Dendritic cell treated with granulocyte-macrophage colony-stimulating factor and Interleukin-4, amounts not matched to agents 40 ng/mL and 50 ng/mL, for 4 days (primary cell): ENCODE measurements around the gene PRKAG3.

ENCODE experiments used
- H3K27ac Mint-ChIP-seq: one replicate; pipeline ENCODE4 v1.8.0; 2022; ENCODE audit warnings: mild to moderate bottlenecking, mixed read lengths
- H3K27me3 Mint-ChIP-seq: one replicate; pipeline ENCODE4 v1.8.0; 2022; ENCODE audit warnings: mild to moderate bottlenecking, mixed read lengths
- H3K36me3 Mint-ChIP-seq: one replicate; pipeline ENCODE4 v1.8.0; 2022; ENCODE audit warnings: low read depth, mixed read lengths
- H3K4me1 Mint-ChIP-seq: one replicate; pipeline ENCODE4 v1.8.0; 2022; ENCODE audit warnings: low read depth, mixed read lengths
- H3K4me3 Mint-ChIP-seq: one replicate; pipeline ENCODE4 v1.8.0; 2022; ENCODE audit warnings: mild to moderate bottlenecking, moderate library complexity, mixed read lengths
- H3K9me3 Mint-ChIP-seq: one replicate; pipeline ENCODE4 v1.8.0; 2022; ENCODE audit warnings: mixed read lengths
- intact Hi-C: fragments of 100-400 bp; cut with micrococcal nuclease; formaldehyde crosslinking; loops from one replicate; pipeline ENCODE4 v1.15.0; 2022

The PRKAG3 gene

DNA sequence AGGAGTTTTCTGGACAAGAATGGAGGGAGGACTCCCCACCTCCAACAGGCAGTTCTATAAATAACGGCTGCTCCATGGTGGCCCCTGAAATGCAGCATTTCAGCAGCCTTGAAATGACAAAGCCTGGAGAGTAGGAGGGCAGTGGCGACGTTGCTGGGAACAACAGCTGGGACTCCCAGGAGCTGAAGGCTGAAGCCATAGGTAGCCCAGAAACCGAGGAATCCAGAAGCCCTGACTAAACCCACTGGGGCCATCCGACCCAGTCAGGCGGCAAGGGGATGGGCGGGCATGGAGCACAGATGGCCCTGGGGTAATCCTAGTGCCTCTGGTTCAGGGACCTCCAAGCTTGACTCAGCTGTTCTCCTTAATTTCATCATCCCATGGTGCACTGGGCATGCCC, 9.0 kb downstream of the PRKAG3 start:
- Mint-ChIP-seq H3K27ac (no peak overlapping the region), H3K27me3 (peaks cover 26% of the 10 kb centered on the region), H3K4me3 (no peak overlapping the region), H3K36me3 (peaks cover 5% of the 10 kb centered on the region), H3K4me1 (peaks cover 59% of the 10 kb centered on the region), H3K9me3 (no peaks in the 10 kb centered on the region)
- intact Hi-C loops, result no loop called here

DNA sequence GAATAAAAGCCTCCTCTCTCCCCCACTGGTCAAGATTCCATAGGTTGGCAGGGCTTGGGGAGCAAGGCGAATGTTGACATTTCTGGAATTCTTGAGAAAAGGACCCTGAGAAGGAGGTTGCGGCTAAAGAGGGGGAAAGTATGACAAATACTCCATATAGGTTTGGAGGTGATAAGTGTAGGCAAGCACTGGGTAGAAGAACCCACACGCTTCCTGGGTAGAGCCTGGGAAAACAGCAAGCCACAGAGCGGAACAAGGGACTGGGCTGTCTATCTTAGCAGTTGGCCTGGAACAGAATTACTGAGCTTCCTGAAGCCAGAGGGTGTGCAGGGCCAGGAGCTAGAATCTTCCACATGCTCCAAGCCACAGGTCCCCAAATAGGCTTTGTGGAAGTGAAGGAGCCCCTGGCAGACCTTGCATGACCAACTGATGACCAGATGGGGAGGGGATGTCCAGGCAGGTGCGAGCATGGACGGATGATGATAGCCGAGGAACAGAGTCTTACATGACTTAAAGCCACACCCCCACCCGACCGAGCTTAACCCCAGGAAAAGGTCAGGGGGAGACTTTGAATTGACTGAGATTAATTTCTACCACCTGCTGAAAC, 9.9 kb downstream of the PRKAG3 start:
- H3K36me3 Mint-ChIP-seq, result peaks cover 9% of the 10 kb centered on the region
- intact Hi-C loops, result no loop called here
- peaks cover 61% of the 10 kb centered on the region for H3K4me1 Mint-ChIP-seq
- H3K9me3 Mint-ChIP-seq, result no peaks in the 10 kb centered on the region
- H3K4me3 Mint-ChIP-seq, result no peak overlapping the region
- no peak overlapping the region for H3K27ac Mint-ChIP-seq
- peaks cover 17% of the 10 kb centered on the region for H3K27me3 Mint-ChIP-seq

DNA sequence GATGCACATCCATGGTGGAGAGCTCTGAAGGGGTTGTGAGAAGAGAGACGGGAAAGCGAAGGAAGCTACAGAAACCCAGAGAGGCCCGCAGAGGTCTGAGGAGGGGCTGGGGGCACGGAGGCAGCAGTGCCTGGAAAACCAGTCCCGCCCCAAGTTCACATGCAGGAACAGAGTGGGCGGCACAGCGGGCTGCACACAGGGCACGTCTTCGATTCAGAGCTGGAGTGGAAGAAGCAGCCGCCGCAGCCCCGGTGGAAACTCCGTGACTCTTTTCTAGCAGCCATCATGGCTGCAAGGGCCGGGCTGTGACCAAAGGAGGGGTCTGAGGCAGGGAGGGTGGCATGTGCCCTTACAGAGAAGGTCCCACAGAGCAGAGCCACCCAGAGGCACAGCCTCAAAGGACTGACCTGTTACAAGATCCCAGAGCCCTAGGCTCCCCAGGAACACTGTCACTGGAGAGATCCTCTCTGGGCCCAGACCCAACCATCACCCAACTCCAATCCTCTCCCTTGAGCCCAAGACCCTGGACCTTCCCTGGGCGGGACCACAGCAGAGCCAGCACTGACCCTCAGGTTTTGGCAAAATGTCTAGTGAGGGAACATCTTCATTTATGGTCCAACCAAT, 10.7 kb downstream of the PRKAG3 start:
- intact Hi-C loops, result no loop called here
- peak overlapping the region; percentile 49 for H3K27ac Mint-ChIP-seq
- no peaks in the 10 kb centered on the region for H3K9me3 Mint-ChIP-seq
- H3K27me3 Mint-ChIP-seq, result peaks cover 19% of the 10 kb centered on the region
- H3K4me1 Mint-ChIP-seq, result peaks cover 60% of the 10 kb centered on the region
- peaks cover 13% of the 10 kb centered on the region for H3K36me3 Mint-ChIP-seq
- H3K4me3 Mint-ChIP-seq, result no peak overlapping the region

- Mint-ChIP-seq H3K4me1 (peaks cover 64% of the 10 kb centered on the region), H3K36me3 (peaks cover 28% of the 10 kb centered on the region), H3K4me3 (no peak overlapping the region), H3K9me3 (no peaks in the 10 kb centered on the region), H3K27ac (peak overlapping the region; percentile 34), H3K27me3 (peaks cover 27% of the 10 kb centered on the region)
- intact Hi-C loops, result no loop called here
Measured at GRCh38 chr2:218819093-218819492, 12.5 kb downstream of the PRKAG3 start.

- Mint-ChIP-seq H3K27me3 (peaks cover 26% of the 10 kb centered on the region), H3K4me1 (peaks cover 61% of the 10 kb centered on the region), H3K4me3 (no peak overlapping the region), H3K9me3 (no peaks in the 10 kb centered on the region), H3K27ac (peak overlapping the region; percentile 4), H3K36me3 (peaks cover 42% of the 10 kb centered on the region)
- intact Hi-C loops, result no loop called here
Measured at GRCh38 chr2:218816561-218817011, 15.0 kb downstream of the PRKAG3 start.

DNA sequence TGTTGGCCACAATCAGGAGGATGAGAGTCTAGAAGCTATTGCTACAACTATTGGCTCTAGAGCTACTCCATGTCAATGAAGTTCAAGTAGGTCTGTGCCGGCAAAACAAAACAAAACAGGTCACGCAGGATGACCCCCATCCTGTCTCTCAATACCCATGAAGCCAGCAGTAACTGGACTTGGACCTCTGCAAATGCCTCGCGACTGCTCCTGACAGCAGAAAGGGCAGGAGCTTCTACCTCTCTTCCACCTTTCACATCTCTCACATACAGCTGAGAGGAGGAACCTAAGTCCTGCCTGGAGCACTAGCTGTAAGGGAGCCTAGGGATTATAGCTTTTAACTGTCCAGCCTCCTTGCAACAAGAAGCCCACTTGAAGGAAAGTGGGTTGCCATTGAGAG, 16.0 kb downstream of the PRKAG3 start:
- intact Hi-C loops, result no loop called here
- peaks cover 58% of the 10 kb centered on the region for H3K4me1 Mint-ChIP-seq
- H3K27ac Mint-ChIP-seq, result no peak overlapping the region
- H3K9me3 Mint-ChIP-seq, result no peaks in the 10 kb centered on the region
- H3K36me3 Mint-ChIP-seq, result peaks cover 42% of the 10 kb centered on the region
- H3K27me3 Mint-ChIP-seq, result peaks cover 22% of the 10 kb centered on the region
- no peak overlapping the region for H3K4me3 Mint-ChIP-seq

DNA sequence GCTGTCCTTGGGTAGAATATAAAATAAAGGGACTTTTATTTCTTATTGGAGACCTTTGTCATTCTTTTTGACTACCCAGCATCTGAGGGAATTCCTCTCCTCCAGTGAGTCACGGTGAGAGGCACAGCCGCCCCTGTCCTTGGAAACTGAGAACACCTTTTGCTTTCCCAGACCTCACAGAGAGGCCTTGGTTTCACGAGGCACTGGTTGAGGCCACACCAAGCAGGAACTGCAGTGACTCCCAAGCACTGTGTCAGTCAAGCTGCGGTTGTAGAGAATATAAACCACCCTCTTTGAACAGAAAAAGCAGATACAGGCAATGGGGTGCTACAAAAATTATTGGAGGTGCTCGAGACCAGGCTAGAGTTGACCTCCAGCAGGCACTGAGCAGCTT, 16.4 kb downstream of the PRKAG3 start:
- Mint-ChIP-seq H3K27me3 (peaks cover 22% of the 10 kb centered on the region), H3K4me1 (peaks cover 54% of the 10 kb centered on the region), H3K27ac (no peak overlapping the region), H3K36me3 (peaks cover 42% of the 10 kb centered on the region), H3K4me3 (no peak overlapping the region), H3K9me3 (no peaks in the 10 kb centered on the region)
- intact Hi-C loops, result no loop called here

GRCh38 chr2:218814540-218815243, 16.9 kb downstream of the PRKAG3 start:
- Mint-ChIP-seq H3K27ac (no peak overlapping the region), H3K9me3 (no peaks in the 10 kb centered on the region), H3K27me3 (peaks cover 22% of the 10 kb centered on the region), H3K4me3 (no peak overlapping the region), H3K36me3 (peaks cover 42% of the 10 kb centered on the region), H3K4me1 (peaks cover 51% of the 10 kb centered on the region)
- intact Hi-C loops, result no loop called here

- Mint-ChIP-seq H3K9me3 (no peaks in the 10 kb centered on the region), H3K27me3 (peaks cover 22% of the 10 kb centered on the region), H3K27ac (no peak overlapping the region), H3K4me3 (no peak overlapping the region), H3K36me3 (peaks cover 42% of the 10 kb centered on the region), H3K4me1 (peaks cover 44% of the 10 kb centered on the region)
- intact Hi-C loops, result no loop called here
Measured at GRCh38 chr2:218813771-218814460, 17.7 kb downstream of the PRKAG3 start.

GRCh38 chr2:218812861-218813260, 18.7 kb downstream of the PRKAG3 start:
- no peak overlapping the region for H3K27ac Mint-ChIP-seq
- H3K4me1 Mint-ChIP-seq, result peaks cover 37% of the 10 kb centered on the region
- intact Hi-C loops, result no loop called here
- peaks cover 40% of the 10 kb centered on the region for H3K36me3 Mint-ChIP-seq
- peaks cover 22% of the 10 kb centered on the region for H3K27me3 Mint-ChIP-seq
- H3K9me3 Mint-ChIP-seq, result no peaks in the 10 kb centered on the region
- H3K4me3 Mint-ChIP-seq, result no peak overlapping the region

DNA sequence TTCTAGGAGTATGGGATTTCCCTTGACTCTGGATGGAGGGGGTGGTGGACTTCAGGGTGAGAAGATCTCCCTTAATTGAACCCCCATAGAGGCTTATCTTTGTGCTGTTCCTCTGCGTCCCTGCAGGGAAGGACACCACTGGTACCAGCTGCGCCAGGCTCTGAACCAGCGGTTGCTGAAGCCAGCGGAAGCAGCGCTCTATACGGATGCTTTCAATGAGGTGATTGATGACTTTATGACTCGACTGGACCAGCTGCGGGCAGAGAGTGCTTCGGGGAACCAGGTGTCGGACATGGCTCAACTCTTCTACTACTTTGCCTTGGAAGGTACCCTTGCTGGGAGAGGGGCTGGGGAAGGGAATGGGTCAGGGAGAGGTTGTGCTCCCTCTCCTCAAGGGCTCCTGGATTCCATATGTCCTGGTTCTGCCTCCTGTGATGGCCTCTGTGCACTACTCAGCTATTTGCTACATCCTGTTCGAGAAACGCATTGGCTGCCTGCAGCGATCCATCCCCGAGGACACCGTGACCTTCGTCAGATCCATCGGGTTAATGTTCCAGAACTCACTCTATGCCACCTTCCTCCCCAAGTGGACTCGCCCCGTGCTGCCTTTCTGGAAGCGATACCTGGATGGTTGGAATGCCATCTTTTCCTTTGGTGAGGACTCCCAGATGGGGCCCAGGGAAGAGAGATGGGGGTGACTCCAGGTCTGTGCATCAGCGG, 19.3 kb downstream of the PRKAG3 start:
- H3K9me3 Mint-ChIP-seq, result no peaks in the 10 kb centered on the region

GRCh38 chr2:218811382-218811781, 20.2 kb downstream of the PRKAG3 start:
- Mint-ChIP-seq H3K4me1 (peaks cover 27% of the 10 kb centered on the region), H3K27me3 (peaks cover 19% of the 10 kb centered on the region), H3K36me3 (peaks cover 30% of the 10 kb centered on the region), H3K9me3 (no peaks in the 10 kb centered on the region), H3K27ac (no peak overlapping the region), H3K4me3 (no peak overlapping the region)
- intact Hi-C loops, result no loop called here

More for the DNA sequence above, 19.3 kb downstream of the PRKAG3 start:
- H3K36me3 Mint-ChIP-seq, result peaks cover 35% of the 10 kb centered on the region
- peaks cover 32% of the 10 kb centered on the region for H3K4me1 Mint-ChIP-seq
- H3K27me3 Mint-ChIP-seq, result peaks cover 22% of the 10 kb centered on the region
- no peak overlapping the region for H3K4me3 Mint-ChIP-seq
- intact Hi-C loops, result no loop called here
- H3K27ac Mint-ChIP-seq, result no peak overlapping the region

DNA sequence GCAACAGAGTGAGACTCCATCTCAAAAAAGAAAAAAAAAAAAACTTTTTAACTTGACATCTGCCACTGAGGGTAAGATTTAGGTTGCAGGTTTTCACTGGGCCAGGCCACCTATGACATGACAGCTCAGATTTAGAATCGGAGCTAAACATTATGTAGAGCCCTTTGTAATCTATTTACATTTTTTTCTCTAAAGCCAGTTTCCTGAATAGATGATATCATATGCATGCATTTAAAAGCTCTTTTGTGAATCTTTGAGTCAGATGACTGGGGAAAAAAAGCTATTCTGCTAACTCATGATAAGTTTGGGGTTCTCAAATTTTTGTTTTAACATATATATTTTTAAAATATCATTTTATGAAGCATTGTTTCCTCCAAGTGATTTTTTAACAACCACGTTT, 21.3 kb downstream of the PRKAG3 start:
- H3K9me3 Mint-ChIP-seq, result peaks cover 3% of the 10 kb centered on the region
- intact Hi-C loops, result no loop called here
- H3K27ac Mint-ChIP-seq, result no peak overlapping the region
- peaks cover 35% of the 10 kb centered on the region for H3K4me1 Mint-ChIP-seq
- H3K4me3 Mint-ChIP-seq, result no peak overlapping the region
- H3K27me3 Mint-ChIP-seq, result peaks cover 16% of the 10 kb centered on the region
- peaks cover 23% of the 10 kb centered on the region for H3K36me3 Mint-ChIP-seq
